H1 (cell line): ENCODE results near the gene KIZ. TPM values are rescaled to one million over a fixed set of nuclear protein-coding genes. Genes with fewer than 3 reads are reported as not detected.

ENCODE experiments used
- CTCF ChIA-PET: fragments of 300-600 bp; sonication (Branson Sonifier 250); formaldehyde crosslinking; loops from one replicate; lab custom pipeline; 2021; ENCODE audit not compliant: partially characterized antibody; lab: Charles Lee
- POLR2A ChIA-PET: fragments of 300-600 bp; sonication (Branson Sonifier 250); formaldehyde crosslinking; loops from one replicate; lab custom pipeline; 2021; ENCODE audit warnings: inconsistent platforms; ENCODE audit not compliant: partially characterized antibody; lab: Charles Lee
- DNase-seq, 2 experiments: peaks; one replicate each; pipeline versions ENCODE4 v3.0.0 to v3.0.0-alpha.2; 2010 to 2022; ENCODE audit warnings: low spot score in 2 of 2, low read depth in 1 of 2, mixed read lengths in 1 of 2
- FAIRE-seq: peaks from 2 replicates; lab custom pipeline; 2011; peaks lifted over from hg19 to GRCh38; lab: Jason Lieb, UNC
- H2AFZ ChIP-seq: 2 replicates; pipeline ENCODE4 v1.8.1; 2012; ENCODE audit warnings: low read length, inconsistent platforms
- H2AK5ac ChIP-seq: 2 replicates; pipeline ENCODE4 v1.6.1; 2013; ENCODE audit warnings: low read depth, low read length
- H2BK120ac ChIP-seq: replicated peaks from 2 replicates; pipeline ENCODE3; 2013; ENCODE audit warnings: low read depth, low read length, inconsistent platforms
- H2BK12ac ChIP-seq: 2 replicates; pipeline ENCODE4 v1.6.1; 2013; ENCODE audit warnings: low read depth, low read length
- H2BK15ac ChIP-seq: 2 replicates; pipeline ENCODE4 v1.6.1; 2013; ENCODE audit warnings: low read length
- H2BK20ac ChIP-seq: 2 replicates; pipeline ENCODE4 v1.6.1; 2013; ENCODE audit warnings: low read length
- H2BK5ac ChIP-seq: 2 replicates; pipeline ENCODE4 v1.6.1; 2013; ENCODE audit warnings: low read depth, low read length
- H3K14ac ChIP-seq: 2 replicates; pipeline ENCODE4 v1.6.1; 2013; ENCODE audit warnings: inconsistent platforms; ENCODE audit not compliant: insufficient read length
- H3K18ac ChIP-seq: 2 replicates; pipeline ENCODE4 v1.6.1; 2013; ENCODE audit warnings: low read length; ENCODE audit errors: extremely low read depth
- H3K23ac ChIP-seq: 2 replicates; pipeline ENCODE4 v1.6.1; 2013; ENCODE audit warnings: inconsistent platforms; ENCODE audit not compliant: insufficient read length
- H3K23me2 ChIP-seq: 2 replicates; pipeline ENCODE4 v1.6.1; 2013; ENCODE audit warnings: low read depth, low read length
- H3K27ac ChIP-seq: 2 replicates; pipeline ENCODE4 v1.6.1; 2011; ENCODE audit warnings: low read depth, low read length, inconsistent platforms
- H3K27me3 ChIP-seq, 4 experiments: replicated peaks in 1 of 4; 1 replicate in 1 of 4; 2 replicates in 3 of 4; pipeline versions ENCODE4 v1.6.1 to v1.8.1; 2011 to 2013; ENCODE audit warnings: low read length in 3 of 4, mild to moderate bottlenecking in 3 of 4, inconsistent platforms in 2 of 4, mixed read lengths in 2 of 4, moderate library complexity in 1 of 4; ENCODE audit not compliant: control insufficient read depth in 3 of 4, insufficient read depth in 3 of 4; ENCODE audit errors: extremely low read depth in 1 of 4
- H3K36me3 ChIP-seq, 4 experiments: 2 replicates each; pipeline versions ENCODE4 v1.6.1 to v1.8.1; 2011 to 2013; ENCODE audit warnings: mild to moderate bottlenecking in 4 of 4, low read length in 3 of 4, moderate library complexity in 2 of 4, control low read depth in 1 of 4, inconsistent platforms in 1 of 4; ENCODE audit not compliant: insufficient read depth in 4 of 4, control insufficient read depth in 2 of 4
- H3K4ac ChIP-seq: replicated peaks from 2 replicates; pipeline ENCODE3; 2013; ENCODE audit warnings: low read length, low read depth, mixed read lengths, inconsistent platforms; ENCODE audit not compliant: insufficient read length
- H3K4me1 ChIP-seq, 4 experiments: replicated peaks in 1 of 4; 1 replicate in 1 of 4; 2 replicates in 3 of 4; pipeline versions ENCODE4 v1.6.1 to v1.8.1; 2011 to 2013; ENCODE audit warnings: low read length in 3 of 4, inconsistent platforms in 2 of 4, mixed read lengths in 1 of 4; ENCODE audit not compliant: insufficient read depth in 4 of 4, control insufficient read depth in 3 of 4
- H3K4me2 ChIP-seq, 2 experiments: 2 replicates each; pipeline versions ENCODE4 v1.6.1 to v1.8.1; 2011 to 2013; ENCODE audit warnings: low read depth in 2 of 2, low read length in 2 of 2, control low read depth in 1 of 2, inconsistent platforms in 1 of 2, mild to moderate bottlenecking in 1 of 2; ENCODE audit not compliant: insufficient read depth in 1 of 2
- H3K4me3 ChIP-seq, 4 experiments: fragments of 200-600, 300-600 bp in 1 of 4; sonication (generic), shearing (Covaris generic), sonication (Bioruptor Twin) in 1 of 4; 2 replicates each; pipeline versions ENCODE4 v1.5.1 to v1.8.1; 2011 to 2016; ENCODE audit warnings: low read length in 4 of 4, low read depth in 3 of 4, control low read depth in 2 of 4, inconsistent platforms in 2 of 4, mild to moderate bottlenecking in 2 of 4, mixed read lengths in 1 of 4, moderate library complexity in 1 of 4; ENCODE audit not compliant: insufficient read depth in 2 of 4; ENCODE audit errors: extremely low read depth in 1 of 4
- H3K56ac ChIP-seq: replicated peaks from 2 replicates; pipeline ENCODE3; 2013; ENCODE audit warnings: low read depth, mild to moderate bottlenecking, mixed read lengths, low read length, inconsistent platforms; ENCODE audit not compliant: insufficient read length
- H3K79me1 ChIP-seq: 2 replicates; pipeline ENCODE4 v1.6.1; 2013; ENCODE audit warnings: low read depth, low read length, control low read depth
- H3K79me2 ChIP-seq, 2 experiments: 2 replicates each; pipeline versions ENCODE4 v1.6.1 to v1.8.1; 2012 to 2013; ENCODE audit warnings: low read length in 2 of 2, mild to moderate bottlenecking in 2 of 2, inconsistent platforms in 1 of 2; ENCODE audit not compliant: insufficient read depth in 2 of 2, control insufficient read depth in 1 of 2
- H3K9ac ChIP-seq, 4 experiments: replicated peaks in 1 of 4; 1 replicate in 1 of 4; 2 replicates in 3 of 4; pipeline versions ENCODE4 v1.6.1 to v1.8.1; 2011 to 2013; ENCODE audit warnings: low read depth in 3 of 4, low read length in 3 of 4, control low read depth in 2 of 4, mild to moderate bottlenecking in 2 of 4, moderate library complexity in 2 of 4, inconsistent platforms in 1 of 4; ENCODE audit errors: extremely low read depth in 1 of 4
- H3K9me3 ChIP-seq, 2 experiments: 2 replicates each; pipeline versions ENCODE4 v1.6.1 to v1.8.1; 2012 to 2013; ENCODE audit warnings: mild to moderate bottlenecking in 2 of 2, moderate library complexity in 2 of 2, control low read depth in 1 of 2, inconsistent platforms in 1 of 2, low read depth in 1 of 2, low read length in 1 of 2, mixed read lengths in 1 of 2; ENCODE audit not compliant: insufficient read depth in 2 of 2
- H4K20me1 ChIP-seq, 2 experiments: replicated peaks in 1 of 2; 2 replicates each; pipeline versions ENCODE3 to v1.8.1; 2011 to 2013; ENCODE audit warnings: inconsistent platforms in 2 of 2, low read length in 2 of 2, mild to moderate bottlenecking in 1 of 2; ENCODE audit not compliant: insufficient read depth in 2 of 2, control insufficient read depth in 1 of 2
- H4K5ac ChIP-seq: 2 replicates; pipeline ENCODE4 v1.6.1; 2013; ENCODE audit warnings: low read length, low read depth, mixed read lengths, inconsistent platforms; ENCODE audit not compliant: insufficient read length
- H4K8ac ChIP-seq: 2 replicates; pipeline ENCODE4 v1.8.0; 2013; ENCODE audit warnings: mild to moderate bottlenecking, moderate library complexity, low read length, inconsistent platforms; ENCODE audit not compliant: insufficient read depth; ENCODE audit errors: extremely low read depth
- H4K91ac ChIP-seq: replicated peaks from 2 replicates; pipeline ENCODE3; 2013; ENCODE audit warnings: low read length, mixed read lengths, inconsistent platforms; ENCODE audit not compliant: insufficient read length
- ASH2L ChIP-seq: fragments of 200-600, 300-600 bp; sonication (generic); IDR thresholded peaks from one replicate; pipeline ENCODE4 v1.7.1; 2017; ENCODE audit warnings: low read length
- RAD21 ChIP-seq, 2 experiments: IDR thresholded peaks in 1 of 2; conservative IDR thresholded peaks in 1 of 2; 2 replicates each; pipeline ENCODE4 v1.6.1; 2011; ENCODE audit warnings: low read depth in 2 of 2, low read length in 2 of 2, improper control_type of control experiment in 1 of 2, inconsistent platforms in 1 of 2, mild to moderate bottlenecking in 1 of 2, moderate library complexity in 1 of 2
- RFX5 ChIP-seq: IDR thresholded peaks from 2 replicates; pipeline ENCODE4 v1.6.1; 2011; ENCODE audit warnings: low read depth, low read length, improper control_type of control experiment, borderline replicate concordance
- RNF2 ChIP-seq: fragments of 200-900, 300-1000 bp; sonication (generic); IDR thresholded peaks from 2 replicates; pipeline ENCODE4 v1.7.1; 2016; ENCODE audit warnings: borderline replicate concordance, low read depth, mild to moderate bottlenecking, antibody characterized with exemption, low read length; ENCODE audit not compliant: poor library complexity, severe bottlenecking; ENCODE audit errors: missing control alignments
- WGBS, 2 experiments: shearing (Covaris generic) in 1 of 2; methylation state at CpG; one replicate each; pipeline versions ENCODE4 v1.1.6 to v1.1.7; 2013 to 2015; ENCODE audit warnings: low lambda C conversion rate in 2 of 2, mixed read lengths in 2 of 2, inconsistent platforms in 1 of 2, low coverage in 1 of 2, missing lambda C conversion rate in 1 of 2; ENCODE audit not compliant: insufficient replicate concordance in 2 of 2, insufficient coverage in 1 of 2, insufficient read length in 1 of 2; ENCODE audit errors: extremely low coverage in 1 of 2, missing lambda C conversion rate in 1 of 2; 5-methylcytosine and 5-hydroxymethylcytosine counted together
- polyA plus RNA-seq, 7 experiments: library from polyadenylated mRNA; depleted of rRNA in 3 of 7; stranded (reverse) in 5 of 7; unstranded in 2 of 7; fragments of >200 nt in 5 of 7; fragments of 200-250 nt in 2 of 7; gene quantifications; 1 replicate in 5 of 7; 2 replicates in 1 of 7; 4 replicates in 1 of 7; pipeline versions ENCODE4 v1.2.1 to v1.2.3, GENCODE V29; 2011 to 2013; ENCODE audit warnings: missing spikeins in 2 of 7, mixed read lengths in 2 of 7
- total RNA-seq: library from RNA; stranded (reverse); fragmentation: NEBNext Ultra II Directional; extraction: Animal tissue kit (Norgen Biotek cat#: 25700); gene quantifications from 2 replicates; pipeline ENCODE4 v1.2.1, GENCODE V29; 2021

KIZ gene
- total and polyA plus RNA-seq, 2 of the 8 experiments (the other 6 are each of a cell fraction or from before 2014, with no cell fraction given) = 13.0 to 51.7 TPM

- Histone ChIP-seq H3K23ac (no peak overlapping the region), H3K9me3 (no peaks in the 10 kb centered on the region), H2BK20ac (peak overlapping the region; percentile 67; the same call in 1 of the 2 replicates), H2BK5ac (no peak overlapping the region), H3K4me3 (peak overlapping the region; percentile 5 to 78 (median 14); a peak in 4 of 8 replicates), H3K4me2 (peak overlapping the region; percentile 97 to 98), H3K4ac (no peak overlapping the region), H3K14ac (no peak overlapping the region), H4K20me1 (peaks cover 0 to 5% of the 10 kb centered on the region in 2 experiments), H3K4me1 (peaks cover 10 to 28% (median 15%) of the 10 kb centered on the region in 4 experiments), H4K5ac (no peak overlapping the region), H2AK5ac (no peak overlapping the region), H3K18ac (no peak overlapping the region), H3K79me1 (no peaks in the 10 kb centered on the region), H2BK15ac (no peak overlapping the region), H2BK12ac (peak overlapping the region; percentile 22; the same call in 1 of the 2 replicates), H3K23me2 (peaks cover 32% of the 10 kb centered on the region), H3K27ac (no peak overlapping the region), H4K91ac (no peak overlapping the region), H2AFZ (no peak overlapping the region), H4K8ac (no peak overlapping the region), H3K27me3 (peaks cover 28 to 90% (median 82%) of the 10 kb centered on the region in 4 experiments), H3K79me2 (no peaks in the 10 kb centered on the region), H3K56ac (no peak overlapping the region), H3K36me3 (no peaks in the 10 kb centered on the region), H3K9ac (no peak overlapping the region), H2BK120ac (no peak overlapping the region)
- 1% methylated on average over 5 of the region's 5 CpGs; no CpG with 5 or more reads in 1 of the 2 experiments for WGBS, 2 experiments
- DNase-seq (peak in 1 of 2 experiments; percentile 59), FAIRE-seq (no peak)
- CTCF ChIA-PET = interaction anchor here (1.1 to 2.2 kb wide), 4 partner anchors 51 to 260 kb away, joined by 3 to 6 read pairs (median 4); no protein-coding TSS in a partner anchor
- POLR2A ChIA-PET = interaction anchor here (1.0 to 2.8 kb wide), 3 partner anchors 9 to 86 kb away, joined by 5 to 7 read pairs (median 5); partner anchors contain the start of gene KIZ
- TF ChIP-seq RFX5 = no peak
- peak; percentile 17 for TF ChIP-seq RNF2
- peak; percentile 5 for TF ChIP-seq ASH2L
- peak in 1 of 2 experiments; percentile 5; a peak in 1 of 4 replicates for TF ChIP-seq RAD21 (IDR thresholded peaks at IDR 0.05 in 1 of 2, conservative IDR thresholded peaks at IDR 0.05 in 1 of 2; ENCODE audit: low read depth in 2 of 2, low read length in 2 of 2)
Measured at GRCh38 chr20:21104466-21104761, 21.5 kb upstream of the KIZ start.
